Purkinje cell (primary cell): ENCODE measurements around the gene SYDE1. TPM values are rescaled to one million over a fixed set of nuclear protein-coding genes. Genes with fewer than 3 reads are reported as not detected.

Experiments
- polyA plus RNA-seq: library from polyadenylated mRNA; unstranded; fragments of >200 nt; fragmentation: Nextera tagmentation; gene quantifications from 2 replicates; pipeline ENCODE4 v1.2.1, GENCODE V29; 2014

Gene SYDE1
- not detected in 2 replicates for polyA plus RNA-seq

GRCh38 chr19:15107061-15108010, at the start of gene SYDE1:
Gene SYDE1 (plus strand): TSS chr19:15107401. CDS start chr19:15107434, 33 bp downstream.

GRCh38 chr19:15081911-15082310, 25.3 kb upstream of the SYDE1 start, which contains the start of gene OR1I1:
Gene OR1I1 (plus strand): TSS chr19:15082211. CDS start chr19:15087066, 4,855 bp downstream.

Other genes starting within 250 kb of the SYDE1 start
- not detected in 2 replicates for gene OR7A17, start 221.3 kb upstream of the SYDE1 start, polyA plus RNA-seq
- not detected in 2 replicates for gene OR7C2, start 165.9 kb upstream of the SYDE1 start, polyA plus RNA-seq
- 292 and 494 TPM in 2 replicates for gene SLC1A6, start 127.5 kb upstream of the SYDE1 start, polyA plus RNA-seq
- gene CASP14, start 57.9 kb upstream of the SYDE1 start, polyA plus RNA-seq: not detected in 2 replicates
- not detected in 2 replicates for gene OR1I1, start 25.2 kb upstream of the SYDE1 start, polyA plus RNA-seq
- gene NOTCH3, start 93.6 kb downstream of the SYDE1 start, polyA plus RNA-seq: 0.41 and 0.54 TPM in 2 replicates
- not detected in 2 replicates for gene EPHX3, start 125.0 kb downstream of the SYDE1 start, polyA plus RNA-seq
- 33.8 and 35.1 TPM in 2 replicates for gene BRD4, start 225.1 kb downstream of the SYDE1 start, polyA plus RNA-seq